Measurements from ENCODE around the gene C2orf76.

Gene C2orf76

GRCh38 chr2:119294671-119295070 is 72.0 kb downstream of the C2orf76 start:
- no peaks in the 10 kb centered on the region for H3K27me3 ChIP-seq (ENCODE audit: low read length)
- H2AFZ ChIP-seq (ENCODE audit: low read depth, low read length, severe bottlenecking), result no peak overlapping the region
- H3K9me3 ChIP-seq (ENCODE audit: insufficient read depth, low read length), result no peaks in the 10 kb centered on the region
- no peak for TF ChIP-seq EZH2phosphoT487 (conservative IDR thresholded peaks at IDR 0.05; ENCODE audit: low read length)
- TF ChIP-seq CTCF (IDR thresholded peaks at IDR 0.05; ENCODE audit: insufficient read depth, low read length, poor library complexity, severe bottlenecking), result no peak
- no peaks in the 10 kb centered on the region for H4K20me1 ChIP-seq (ENCODE audit: low read depth, low read length)
- no peaks in the 10 kb centered on the region for H3K9me2 ChIP-seq (replicated peaks; ENCODE audit: insufficient read depth, low read length)
- H3K27ac ChIP-seq (ENCODE audit: low read depth, low read length), result no peak overlapping the region
- no peaks in the 10 kb centered on the region for H3K36me3 ChIP-seq (ENCODE audit: low read length)
- no peak overlapping the region for H3K9ac ChIP-seq (ENCODE audit: low read length)
- H3F3A ChIP-seq (ENCODE audit: insufficient read depth), result no peaks in the 10 kb centered on the region
- H3K4me3 ChIP-seq (ENCODE audit: insufficient read depth, low read length, poor library complexity, severe bottlenecking), result no peak overlapping the region
- no peak overlapping the region for H3K4me2 ChIP-seq (ENCODE audit: low read depth, low read length, poor library complexity, severe bottlenecking)
- no peaks in the 10 kb centered on the region for H3K79me2 ChIP-seq (ENCODE audit: insufficient read depth, low read length)

- H3F3A ChIP-seq (ENCODE audit: insufficient read depth), result no peaks in the 10 kb centered on the region
These were observed 72.7 kb downstream of the C2orf76 start for GRCh38 chr2:119293900-119294299.

GRCh38 chr2:119293254-119293653 is 73.4 kb downstream of the C2orf76 start:
- no peak overlapping the region for H3K4me2 ChIP-seq (ENCODE audit: low read depth, low read length, poor library complexity, severe bottlenecking)
- no peaks in the 10 kb centered on the region for H3K9me2 ChIP-seq (replicated peaks; ENCODE audit: insufficient read depth, low read length)
- H3K27ac ChIP-seq (ENCODE audit: low read depth, low read length), result no peak overlapping the region
- no peak for TF ChIP-seq EZH2phosphoT487 (conservative IDR thresholded peaks at IDR 0.05; ENCODE audit: low read length)
- no peak overlapping the region for H3K4me3 ChIP-seq (ENCODE audit: insufficient read depth, low read length, poor library complexity, severe bottlenecking)
- H2AFZ ChIP-seq (ENCODE audit: low read depth, low read length, severe bottlenecking), result no peak overlapping the region
- no peaks in the 10 kb centered on the region for H4K20me1 ChIP-seq (ENCODE audit: low read depth, low read length)
- no peaks in the 10 kb centered on the region for H3K36me3 ChIP-seq (ENCODE audit: low read length)
- no peaks in the 10 kb centered on the region for H3K79me2 ChIP-seq (ENCODE audit: insufficient read depth, low read length)
- H3K27me3 ChIP-seq (ENCODE audit: low read length), result no peaks in the 10 kb centered on the region
- H3K9ac ChIP-seq (ENCODE audit: low read length), result no peak overlapping the region
- no peaks in the 10 kb centered on the region for H3F3A ChIP-seq (ENCODE audit: insufficient read depth)
- no peaks in the 10 kb centered on the region for H3K9me3 ChIP-seq (ENCODE audit: insufficient read depth, low read length)

More at GRCh38 chr2:119293900-119294299, 72.7 kb downstream of the C2orf76 start:
- Histone ChIP-seq H3K36me3 (ENCODE audit: low read length) (no peaks in the 10 kb centered on the region), H3K27me3 (ENCODE audit: low read length) (no peaks in the 10 kb centered on the region), H3K4me2 (ENCODE audit: low read depth, low read length, poor library complexity, severe bottlenecking) (no peak overlapping the region), H3K27ac (ENCODE audit: low read depth, low read length) (no peak overlapping the region), H3K79me2 (ENCODE audit: insufficient read depth, low read length) (no peaks in the 10 kb centered on the region), H3K4me3 (ENCODE audit: insufficient read depth, low read length, poor library complexity, severe bottlenecking) (no peak overlapping the region), H4K20me1 (ENCODE audit: low read depth, low read length) (no peaks in the 10 kb centered on the region), H3K9me3 (ENCODE audit: insufficient read depth, low read length) (no peaks in the 10 kb centered on the region), H3K9me2 (replicated peaks; ENCODE audit: insufficient read depth, low read length) (no peaks in the 10 kb centered on the region), H2AFZ (ENCODE audit: low read depth, low read length, severe bottlenecking) (no peak overlapping the region), H3K9ac (ENCODE audit: low read length) (no peak overlapping the region)
- no peak for TF ChIP-seq EZH2phosphoT487 (conservative IDR thresholded peaks at IDR 0.05; ENCODE audit: low read length)
- no peak for TF ChIP-seq CTCF (IDR thresholded peaks at IDR 0.05; ENCODE audit: insufficient read depth, low read length, poor library complexity, severe bottlenecking)

- no peak overlapping the region for H3K4me3 ChIP-seq (ENCODE audit: insufficient read depth, low read length, poor library complexity, severe bottlenecking)
- no peaks in the 10 kb centered on the region for H3K27me3 ChIP-seq (ENCODE audit: low read length)
- TF ChIP-seq CTCF (IDR thresholded peaks at IDR 0.05; ENCODE audit: insufficient read depth, low read length, poor library complexity, severe bottlenecking) (no peak), EZH2phosphoT487 (conservative IDR thresholded peaks at IDR 0.05; ENCODE audit: low read length) (no peak)
- H4K20me1 ChIP-seq (ENCODE audit: low read depth, low read length), result no peaks in the 10 kb centered on the region
- H3K79me2 ChIP-seq (ENCODE audit: insufficient read depth, low read length), result no peaks in the 10 kb centered on the region
- no peak overlapping the region for H3K9ac ChIP-seq (ENCODE audit: low read length)
- H3K9me3 ChIP-seq (ENCODE audit: insufficient read depth, low read length), result no peaks in the 10 kb centered on the region
- H3K36me3 ChIP-seq (ENCODE audit: low read length), result no peaks in the 10 kb centered on the region
- H3K27ac ChIP-seq (ENCODE audit: low read depth, low read length), result no peak overlapping the region
- H2AFZ ChIP-seq (ENCODE audit: low read depth, low read length, severe bottlenecking), result no peak overlapping the region
- no peaks in the 10 kb centered on the region for H3F3A ChIP-seq (ENCODE audit: insufficient read depth)
- H3K9me2 ChIP-seq (replicated peaks; ENCODE audit: insufficient read depth, low read length), result no peaks in the 10 kb centered on the region
- H3K4me2 ChIP-seq (ENCODE audit: low read depth, low read length, poor library complexity, severe bottlenecking), result no peak overlapping the region
These were observed 74.4 kb downstream of the C2orf76 start for GRCh38 chr2:119292226-119292625.

All from SU-DHL-6 (cell line).